Right lobe of liver (tissue), 4 donors: ENCODE results near the gene PRKN.

Experiments
- POLR2A ChIP-seq: fragments of 450-650 bp; IDR thresholded peaks from one replicate; pipeline ENCODE4 v1.6.1; 2017; ENCODE audit warnings: antibody characterized with exemption, mild to moderate bottlenecking
- TF ChIP-seq, protein P1 (sequence below), 4 donors: fragments of 200-600 bp in 3 of 4; fragments of 450-650 bp in 1 of 4; IDR thresholded peaks; one replicate each; pipeline versions ENCODE4 v1.5.1 to v1.8.0; 2016 to 2022; ENCODE audit warnings: antibody characterized with exemption in 4 of 4, mild to moderate bottlenecking in 2 of 4
- donor health status: DM: no; HTN: no; CAD: no.
- donor health status: DM: no; HTN: no; CAD: no.
- donor health status: DM: no; HTN: yes; CAD: no.

DNA sequence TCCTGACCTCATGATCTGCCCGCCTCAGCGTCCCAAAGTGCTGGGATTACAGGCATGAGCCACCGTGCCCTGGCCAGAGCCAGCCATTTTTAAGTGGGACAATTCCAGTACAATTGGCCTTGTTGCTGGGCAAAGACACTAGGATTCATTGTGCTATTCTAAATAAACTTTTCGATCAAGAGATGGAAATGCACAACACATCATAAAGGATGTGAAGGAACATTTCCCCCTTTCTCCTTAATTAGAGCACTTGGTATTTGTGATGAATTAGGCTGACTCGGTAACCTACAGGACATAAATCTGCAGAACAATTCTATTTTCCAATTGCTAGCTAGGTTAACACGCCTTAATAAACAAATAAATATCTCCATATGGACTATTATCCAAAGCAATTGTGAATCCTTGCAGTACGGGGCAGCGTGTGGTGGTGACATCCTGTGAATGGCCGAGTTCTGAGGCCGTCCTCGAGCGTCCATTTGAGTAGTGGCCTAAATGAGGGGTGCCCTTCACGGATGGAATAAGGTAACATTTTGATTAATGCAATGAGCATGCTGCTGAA is 1047.5 kb downstream of the PRKN start:
- TF ChIP-seq, protein P1, sequence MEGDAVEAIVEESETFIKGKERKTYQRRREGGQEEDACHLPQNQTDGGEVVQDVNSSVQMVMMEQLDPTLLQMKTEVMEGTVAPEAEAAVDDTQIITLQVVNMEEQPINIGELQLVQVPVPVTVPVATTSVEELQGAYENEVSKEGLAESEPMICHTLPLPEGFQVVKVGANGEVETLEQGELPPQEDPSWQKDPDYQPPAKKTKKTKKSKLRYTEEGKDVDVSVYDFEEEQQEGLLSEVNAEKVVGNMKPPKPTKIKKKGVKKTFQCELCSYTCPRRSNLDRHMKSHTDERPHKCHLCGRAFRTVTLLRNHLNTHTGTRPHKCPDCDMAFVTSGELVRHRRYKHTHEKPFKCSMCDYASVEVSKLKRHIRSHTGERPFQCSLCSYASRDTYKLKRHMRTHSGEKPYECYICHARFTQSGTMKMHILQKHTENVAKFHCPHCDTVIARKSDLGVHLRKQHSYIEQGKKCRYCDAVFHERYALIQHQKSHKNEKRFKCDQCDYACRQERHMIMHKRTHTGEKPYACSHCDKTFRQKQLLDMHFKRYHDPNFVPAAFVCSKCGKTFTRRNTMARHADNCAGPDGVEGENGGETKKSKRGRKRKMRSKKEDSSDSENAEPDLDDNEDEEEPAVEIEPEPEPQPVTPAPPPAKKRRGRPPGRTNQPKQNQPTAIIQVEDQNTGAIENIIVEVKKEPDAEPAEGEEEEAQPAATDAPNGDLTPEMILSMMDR (IDR thresholded peaks at IDR 0.05): no peak
- no peak for TF ChIP-seq POLR2A
